ENCODE results near the gene CAMK1.

DNA sequence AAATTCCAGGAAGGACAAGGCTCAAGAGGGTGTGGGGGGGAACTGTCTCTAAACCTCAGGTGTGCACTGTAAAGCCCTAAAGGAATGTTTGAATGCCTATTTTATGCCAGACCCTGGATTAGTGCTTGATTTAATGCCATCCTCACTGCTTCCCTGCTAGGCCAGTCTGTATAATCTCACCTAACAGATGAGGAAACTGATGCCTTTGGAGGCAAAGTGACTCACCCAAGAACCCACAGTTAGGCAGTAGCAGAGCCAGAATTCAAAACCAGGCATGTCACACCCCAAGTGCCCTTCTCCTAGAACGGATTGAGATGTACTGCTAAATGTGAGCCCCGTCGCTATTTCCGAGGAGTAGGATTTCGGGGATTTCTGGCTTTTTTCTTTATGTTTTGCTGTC lies 7.8 kb downstream of the CAMK1 start:
- TF ChIP-seq, protein P1, sequence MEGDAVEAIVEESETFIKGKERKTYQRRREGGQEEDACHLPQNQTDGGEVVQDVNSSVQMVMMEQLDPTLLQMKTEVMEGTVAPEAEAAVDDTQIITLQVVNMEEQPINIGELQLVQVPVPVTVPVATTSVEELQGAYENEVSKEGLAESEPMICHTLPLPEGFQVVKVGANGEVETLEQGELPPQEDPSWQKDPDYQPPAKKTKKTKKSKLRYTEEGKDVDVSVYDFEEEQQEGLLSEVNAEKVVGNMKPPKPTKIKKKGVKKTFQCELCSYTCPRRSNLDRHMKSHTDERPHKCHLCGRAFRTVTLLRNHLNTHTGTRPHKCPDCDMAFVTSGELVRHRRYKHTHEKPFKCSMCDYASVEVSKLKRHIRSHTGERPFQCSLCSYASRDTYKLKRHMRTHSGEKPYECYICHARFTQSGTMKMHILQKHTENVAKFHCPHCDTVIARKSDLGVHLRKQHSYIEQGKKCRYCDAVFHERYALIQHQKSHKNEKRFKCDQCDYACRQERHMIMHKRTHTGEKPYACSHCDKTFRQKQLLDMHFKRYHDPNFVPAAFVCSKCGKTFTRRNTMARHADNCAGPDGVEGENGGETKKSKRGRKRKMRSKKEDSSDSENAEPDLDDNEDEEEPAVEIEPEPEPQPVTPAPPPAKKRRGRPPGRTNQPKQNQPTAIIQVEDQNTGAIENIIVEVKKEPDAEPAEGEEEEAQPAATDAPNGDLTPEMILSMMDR (IDR thresholded peaks at IDR 0.05): no peak
- no peak for TF ChIP-seq ZFX (IDR thresholded peaks at IDR 0.05; ENCODE audit: borderline replicate concordance)

Measured in 22Rv1 (cell line).